SK-N-SH treated with all-trans-retinoic acid at 6 μM for 48 hours (cell line): ENCODE data around the gene CIB1.

ENCODE experiments used
- ATAC-seq: fragments of 200-7000 bp; cut with Tn5 transposase; 3 replicates; pipeline ENCODE4 v1.9.1; 2020; ENCODE audit warnings: mild to moderate bottlenecking, moderate library complexity
- ARNTL ChIP-seq: fragments of 450-650 bp; formaldehyde crosslinking; IDR thresholded peaks from 2 replicates; pipeline ENCODE4 v1.5.0; 2020; ENCODE audit warnings: low read depth, mild to moderate bottlenecking, moderate library complexity, borderline replicate concordance
- CSDC2 ChIP-seq: fragments of 250-450 bp; sonication (Bioruptor Pico); IDR thresholded peaks from 2 replicates; pipeline ENCODE4 v1.5.0; 2020; ENCODE audit warnings: mild to moderate bottlenecking, moderate library complexity
- CSRNP3 ChIP-seq: fragments of 250-450 bp; sonication (Bioruptor Pico); IDR thresholded peaks from 2 replicates; pipeline ENCODE4 v1.5.1; 2021; ENCODE audit warnings: mild to moderate bottlenecking, moderate library complexity
- ESRRG ChIP-seq: fragments of 250-450 bp; sonication (Bioruptor Pico); IDR thresholded peaks from 2 replicates; pipeline ENCODE4 v1.6.1; 2021; ENCODE audit warnings: mild to moderate bottlenecking
- GLIS3 ChIP-seq: fragments of 250-450 bp; sonication (Bioruptor Pico); IDR thresholded peaks from 2 replicates; pipeline ENCODE4 v1.5.0; 2020; ENCODE audit warnings: mild to moderate bottlenecking, moderate library complexity
- ISL1 ChIP-seq: fragments of 250-450 bp; sonication (Bioruptor Pico); IDR thresholded peaks from 2 replicates; pipeline ENCODE4 v2.1.2; 2022; ENCODE audit warnings: mild to moderate bottlenecking, moderate library complexity
- OSR1 ChIP-seq: fragments of 250-450 bp; sonication (Bioruptor Pico); IDR thresholded peaks from 2 replicates; pipeline ENCODE4 v1.8.0; 2022; ENCODE audit warnings: moderate library complexity, mild to moderate bottlenecking, inconsistent platforms
- PATZ1 ChIP-seq: fragments of 250-450 bp; sonication (Bioruptor Pico); IDR thresholded peaks from 2 replicates; pipeline ENCODE4 v1.8.0; 2020; ENCODE audit warnings: mild to moderate bottlenecking, moderate library complexity, borderline replicate concordance
- POU6F1 ChIP-seq: fragments of 250-450 bp; sonication (Bioruptor Pico); IDR thresholded peaks from 2 replicates; pipeline ENCODE4 v1.8.0; 2021; ENCODE audit warnings: low read depth, mild to moderate bottlenecking, moderate library complexity, borderline replicate concordance
- PPARA ChIP-seq: fragments of 250-450 bp; sonication (Bioruptor Pico); IDR thresholded peaks from 2 replicates; pipeline ENCODE4 v1.5.0; 2020; ENCODE audit warnings: mild to moderate bottlenecking, borderline replicate concordance
- SNAI2 ChIP-seq: fragments of 250-450 bp; sonication (Bioruptor Pico); IDR thresholded peaks from 2 replicates; pipeline ENCODE4 v1.5.0; 2020; ENCODE audit warnings: mild to moderate bottlenecking, moderate library complexity
- TCF4 ChIP-seq: fragments of 250-450 bp; sonication (Bioruptor Pico); IDR thresholded peaks from 2 replicates; pipeline ENCODE4 v1.8.0; 2021; ENCODE audit warnings: mild to moderate bottlenecking, moderate library complexity, borderline replicate concordance
- TOX ChIP-seq: fragments of 250-450 bp; sonication (Bioruptor Pico); IDR thresholded peaks from 2 replicates; pipeline ENCODE4 v1.8.0; 2021; ENCODE audit warnings: mild to moderate bottlenecking, moderate library complexity, borderline replicate concordance
- TSHZ2 ChIP-seq: fragments of 250-450 bp; sonication (Bioruptor Pico); IDR thresholded peaks from 2 replicates; pipeline ENCODE4 v1.5.0; 2020; ENCODE audit warnings: mild to moderate bottlenecking, moderate library complexity
- ZC3H10 ChIP-seq: fragments of 250-450 bp; sonication (Bioruptor Pico); IDR thresholded peaks from 2 replicates; pipeline ENCODE4 v1.5.1; 2021; ENCODE audit warnings: mild to moderate bottlenecking, moderate library complexity
- ZFP30 ChIP-seq: fragments of 450-650 bp; formaldehyde crosslinking; IDR thresholded peaks from 2 replicates; pipeline ENCODE4 v1.5.0; 2022; ENCODE audit warnings: mild to moderate bottlenecking, moderate library complexity
- ZNF565 ChIP-seq: fragments of 450-650 bp; formaldehyde crosslinking; conservative IDR thresholded peaks from 2 replicates; pipeline ENCODE4 v1.5.0; 2020; ENCODE audit warnings: low read depth, mild to moderate bottlenecking, moderate library complexity
- ZNF8 ChIP-seq: fragments of 450-650 bp; formaldehyde crosslinking; IDR thresholded peaks from 2 replicates; pipeline ENCODE4 v1.5.0; 2020; ENCODE audit warnings: mild to moderate bottlenecking, moderate library complexity

The CIB1 gene

GRCh38 chr15:90201130-90201943 lies 32.4 kb downstream of the CIB1 start, which contains the start of gene SEMA4B:
Gene SEMA4B (plus strand): TSS chr15:90201330. CDS start chr15:90201579, 249 bp downstream.
- no peak for TF ChIP-seq ESRRG (CRISPR knock-in tag)
- TF ChIP-seq ZFP30 = no peak
- TF ChIP-seq POU6F1 (CRISPR knock-in tag) = no peak
- no peak for TF ChIP-seq TCF4
- no peak for TF ChIP-seq CSDC2 (CRISPR knock-in tag)
- TF ChIP-seq ZC3H10 (CRISPR knock-in tag) = no peak
- TF ChIP-seq OSR1 (CRISPR knock-in tag) = no peak
- TF ChIP-seq TOX (CRISPR knock-in tag) = no peak
- TF ChIP-seq SNAI2 (CRISPR knock-in tag) = no peak
- no peak for TF ChIP-seq ZNF8 (CRISPR knock-in tag)
- no peak for TF ChIP-seq PPARA (CRISPR knock-in tag)
- TF ChIP-seq ISL1 = no peak
- peak; percentile 91 for ATAC-seq

GRCh38 chr15:90200534-90201129 lies 33.1 kb downstream of the CIB1 start:
- ATAC-seq = no peak; the same call in 2 of the 3 replicates
- no peak for TF ChIP-seq CSRNP3
- no peak for TF ChIP-seq POU6F1 (CRISPR knock-in tag)
- no peak for TF ChIP-seq PPARA (CRISPR knock-in tag)
- no peak for TF ChIP-seq ZNF8 (CRISPR knock-in tag)
- no peak for TF ChIP-seq ZNF565 (CRISPR knock-in tag)
- no peak for TF ChIP-seq PATZ1 (CRISPR knock-in tag)

GRCh38 chr15:90194655-90195054 lies 39.1 kb downstream of the CIB1 start:
- ATAC-seq = no peak
- TF ChIP-seq GLIS3 (CRISPR knock-in tag) = no peak
- no peak for TF ChIP-seq OSR1 (CRISPR knock-in tag)
- TF ChIP-seq CSRNP3 = no peak
- no peak for TF ChIP-seq TSHZ2 (CRISPR knock-in tag)
- TF ChIP-seq ZNF565 (CRISPR knock-in tag) = no peak
- TF ChIP-seq ARNTL (CRISPR knock-in tag) = no peak
